D341Med (cell line): ENCODE measurements around the gene DNAJC21.

Source experiments
- DNase-seq: peaks from one replicate; pipeline ENCODE4 v3.0.0; 2012; ENCODE audit warnings: low spot score

DNAJC21 gene

DNA sequence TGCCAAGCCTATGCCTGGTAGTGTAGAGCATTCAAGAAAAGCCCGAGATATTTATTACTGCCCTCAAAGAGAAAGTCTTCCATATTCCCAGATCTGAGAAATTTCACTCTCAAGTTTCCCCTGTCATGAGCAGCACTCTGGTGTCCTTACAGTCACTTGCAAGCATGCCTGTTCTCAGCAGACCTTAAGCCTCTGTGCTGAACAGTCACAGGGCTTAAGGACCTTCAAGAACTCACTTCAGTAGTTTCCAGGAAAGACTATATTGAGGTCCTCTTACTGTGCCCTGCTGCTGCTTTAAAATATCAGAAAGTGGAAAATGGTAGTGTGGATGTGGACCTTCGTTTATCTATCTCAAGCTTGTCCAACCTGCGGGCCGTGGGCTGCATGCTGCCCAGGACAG is 53.5 kb downstream of the DNAJC21 start:
- DNase-seq, result no peak

- DNase-seq, result no peak
These were observed 57.6 kb downstream of the DNAJC21 start for GRCh38 chr5:34986965-34987364.

DNA sequence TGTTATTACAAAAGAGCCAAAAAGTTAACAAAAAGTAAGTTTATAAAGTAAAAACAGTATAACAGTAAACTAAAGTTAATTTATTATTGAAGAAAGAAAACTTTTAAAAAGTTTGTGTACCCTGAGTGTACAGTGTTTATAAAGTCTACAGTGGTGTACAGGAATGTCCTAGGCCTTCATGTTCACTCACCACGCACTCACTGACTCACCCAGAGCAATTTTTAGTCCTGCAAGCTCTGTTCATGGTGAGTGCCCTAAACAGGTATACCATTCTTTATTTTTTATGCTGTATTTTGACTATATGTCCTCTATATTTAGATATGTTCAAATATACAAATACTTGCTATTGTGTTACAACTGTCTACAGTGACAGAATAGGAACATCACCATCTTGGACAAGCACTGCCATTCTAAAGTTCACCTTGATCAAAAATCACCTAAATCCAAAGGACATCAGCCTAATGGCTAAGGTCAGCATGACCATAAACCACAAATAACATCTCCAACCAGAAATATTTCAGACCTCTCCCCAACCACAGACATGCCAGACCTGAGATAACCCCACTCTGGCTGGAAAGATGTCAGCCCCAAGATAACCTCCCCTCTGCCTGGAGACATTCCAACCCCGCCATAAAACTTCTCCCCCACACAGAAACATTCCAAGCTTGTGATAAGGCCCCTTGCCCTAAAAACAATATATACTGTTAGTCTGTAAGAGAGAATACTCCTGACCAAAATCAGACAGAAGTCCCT is 62.3 kb downstream of the DNAJC21 start:
- no peak for DNase-seq

DNA sequence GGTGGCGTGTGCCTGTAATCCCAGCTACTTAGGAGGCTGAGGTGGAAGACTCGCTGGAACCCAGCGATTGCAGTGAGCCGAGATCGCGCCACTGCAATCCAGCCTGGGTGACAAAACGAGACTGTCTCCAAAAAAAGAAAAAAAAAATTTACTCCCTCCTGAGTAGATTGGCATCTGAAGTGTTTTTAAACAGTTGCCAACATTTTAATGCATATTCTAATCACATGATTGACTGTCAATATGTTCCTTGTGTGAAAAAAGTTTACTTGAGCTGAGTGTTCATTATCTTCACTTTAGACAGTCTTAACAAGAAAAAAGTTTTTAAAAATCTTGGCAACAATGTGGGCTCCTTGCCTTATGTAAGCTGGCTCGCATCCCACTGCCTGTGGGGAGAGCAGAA is 64.6 kb downstream of the DNAJC21 start:
- DNase-seq, result no peak

DNA sequence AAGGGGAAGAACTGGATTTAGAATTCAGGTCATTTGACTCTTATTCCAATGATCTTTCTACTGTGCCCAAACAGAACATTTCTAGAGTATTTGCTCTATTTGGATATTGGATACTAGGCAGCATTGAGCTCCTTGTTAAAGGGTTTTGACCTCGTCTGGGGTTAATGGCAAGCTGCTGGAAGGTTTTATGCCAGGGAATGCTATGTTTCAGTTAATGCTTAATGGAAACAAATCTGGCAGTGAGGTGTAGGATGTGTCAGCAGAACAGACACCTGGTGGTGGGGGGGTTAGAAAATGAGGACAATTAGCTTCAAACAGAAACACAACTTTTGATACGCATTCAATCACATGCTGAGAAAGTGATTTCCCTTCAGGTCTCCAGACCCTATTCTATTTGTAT is 66.9 kb downstream of the DNAJC21 start:
- no peak for DNase-seq

DNA sequence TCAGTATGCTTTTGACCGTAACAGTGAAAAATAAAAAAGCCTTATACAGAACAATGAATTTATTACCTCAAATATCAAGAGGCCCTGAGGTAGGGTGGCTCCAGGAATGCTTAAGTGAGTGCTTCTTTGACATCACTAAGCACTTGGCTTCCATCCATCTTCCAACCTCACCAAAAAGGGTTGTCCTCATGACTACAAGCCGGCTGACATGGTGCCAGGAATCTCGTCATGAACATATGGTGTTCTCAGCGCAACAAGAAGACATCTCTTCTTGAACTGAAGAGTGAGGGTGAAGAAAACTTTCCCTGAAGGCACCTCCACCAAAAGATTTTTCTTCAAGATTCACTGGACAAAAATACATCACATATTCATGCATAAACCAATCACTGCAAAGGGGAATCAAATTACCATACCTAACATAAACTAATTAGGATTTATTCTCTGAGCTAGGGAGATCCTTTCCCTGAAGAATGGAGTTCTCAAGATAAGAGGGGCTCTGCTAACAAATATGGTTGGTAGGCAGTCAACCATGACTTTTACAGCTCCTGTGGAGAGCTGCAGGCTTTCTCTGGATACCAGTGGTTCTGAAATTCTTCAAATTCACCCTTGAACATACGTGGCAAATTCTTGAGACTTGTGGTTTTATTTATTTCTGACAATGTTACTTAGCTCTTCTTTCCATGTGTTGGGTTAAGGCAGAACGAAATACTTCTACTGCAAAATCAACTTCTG is 68.9 kb downstream of the DNAJC21 start:
- DNase-seq, result no peak

DNA sequence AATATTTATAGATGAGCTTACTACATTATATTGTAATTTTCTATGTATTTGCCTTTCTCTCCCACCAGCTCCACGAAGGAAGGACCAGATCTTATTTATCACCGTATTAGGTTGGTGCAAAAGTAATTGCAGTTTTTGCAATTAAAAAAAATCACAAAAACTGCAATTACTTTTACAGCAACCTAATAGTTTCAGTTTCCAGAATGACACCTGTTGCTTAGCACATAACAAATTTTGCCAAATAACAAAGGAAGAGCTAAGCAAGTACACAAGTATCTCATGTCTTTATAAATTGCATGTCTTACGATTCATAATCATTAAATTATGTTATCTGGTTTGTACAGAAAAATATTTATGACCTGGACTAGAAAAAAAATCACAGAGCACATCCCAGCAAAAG is 72.5 kb downstream of the DNAJC21 start:
- no peak for DNase-seq

DNA sequence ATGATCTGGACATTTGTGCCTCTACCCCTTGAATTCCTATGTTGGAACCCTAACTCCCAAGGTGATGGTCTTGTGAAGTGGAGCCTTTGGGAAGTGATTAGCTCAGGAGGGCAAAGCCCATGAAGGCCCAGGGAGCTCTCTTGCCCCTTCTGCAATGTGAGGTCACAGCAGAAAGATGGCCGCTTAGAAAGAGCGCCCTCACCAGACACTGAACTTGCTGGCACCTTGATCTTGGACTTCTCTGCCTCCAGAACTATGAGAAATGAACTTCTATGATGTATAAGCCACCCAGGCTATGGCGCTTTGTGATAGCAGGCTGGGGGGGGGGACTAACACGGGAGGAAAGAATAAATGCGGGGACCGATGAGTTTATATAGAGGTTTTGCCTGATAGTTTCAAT is 73.1 kb downstream of the DNAJC21 start:
- no peak for DNase-seq

- peak; percentile 78 for DNase-seq
These were observed 73.9 kb downstream of the DNAJC21 start for GRCh38 chr5:35003018-35003957.

DNA sequence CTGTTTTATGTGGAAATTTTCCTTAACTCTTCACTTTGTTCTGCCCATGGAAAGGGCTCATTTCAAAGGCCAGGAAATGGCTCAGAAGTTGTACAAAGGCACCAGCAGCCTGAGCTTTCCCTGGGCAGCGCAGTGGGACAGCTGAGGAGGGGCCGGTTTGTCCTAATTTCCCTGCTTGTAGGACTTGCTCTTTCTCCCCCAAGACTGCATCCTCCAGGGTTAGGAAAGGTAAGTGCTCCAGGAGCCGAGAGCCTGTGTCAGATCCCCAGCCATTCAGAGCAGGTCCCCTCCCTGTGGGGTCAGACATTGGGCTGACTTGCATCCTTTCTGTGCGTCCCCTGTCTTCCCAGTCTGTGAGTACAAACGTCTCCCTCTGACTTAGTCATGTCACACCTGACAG is 74.8 kb downstream of the DNAJC21 start:
- DNase-seq, result peak; percentile 12

DNA sequence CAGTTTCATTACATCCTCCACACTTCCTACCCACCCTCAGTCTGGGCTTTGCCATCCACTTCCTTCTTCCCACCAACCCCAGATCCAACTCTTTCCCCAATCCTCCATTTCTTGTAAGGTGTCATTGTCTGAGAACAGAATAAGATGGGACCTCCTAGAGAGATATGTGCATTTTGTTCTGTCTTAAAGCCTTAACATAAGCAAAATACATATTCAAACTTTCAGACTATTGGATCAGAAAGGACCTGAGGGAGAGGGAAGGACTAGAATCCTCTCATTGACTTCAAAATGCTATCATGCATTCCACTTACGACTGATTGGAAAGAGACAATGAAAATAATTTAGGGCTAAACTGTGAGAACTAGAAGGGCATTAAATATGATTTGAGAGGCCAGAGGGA is 75.4 kb downstream of the DNAJC21 start:
- DNase-seq, result no peak
